ENCODE data around the gene MMP11. TPM values are rescaled to one million over a fixed set of nuclear protein-coding genes. Genes with fewer than 3 reads are reported as not detected.

Gene MMP11
- polyA plus RNA-seq, 1 donor, result 12.7 TPM

DNA sequence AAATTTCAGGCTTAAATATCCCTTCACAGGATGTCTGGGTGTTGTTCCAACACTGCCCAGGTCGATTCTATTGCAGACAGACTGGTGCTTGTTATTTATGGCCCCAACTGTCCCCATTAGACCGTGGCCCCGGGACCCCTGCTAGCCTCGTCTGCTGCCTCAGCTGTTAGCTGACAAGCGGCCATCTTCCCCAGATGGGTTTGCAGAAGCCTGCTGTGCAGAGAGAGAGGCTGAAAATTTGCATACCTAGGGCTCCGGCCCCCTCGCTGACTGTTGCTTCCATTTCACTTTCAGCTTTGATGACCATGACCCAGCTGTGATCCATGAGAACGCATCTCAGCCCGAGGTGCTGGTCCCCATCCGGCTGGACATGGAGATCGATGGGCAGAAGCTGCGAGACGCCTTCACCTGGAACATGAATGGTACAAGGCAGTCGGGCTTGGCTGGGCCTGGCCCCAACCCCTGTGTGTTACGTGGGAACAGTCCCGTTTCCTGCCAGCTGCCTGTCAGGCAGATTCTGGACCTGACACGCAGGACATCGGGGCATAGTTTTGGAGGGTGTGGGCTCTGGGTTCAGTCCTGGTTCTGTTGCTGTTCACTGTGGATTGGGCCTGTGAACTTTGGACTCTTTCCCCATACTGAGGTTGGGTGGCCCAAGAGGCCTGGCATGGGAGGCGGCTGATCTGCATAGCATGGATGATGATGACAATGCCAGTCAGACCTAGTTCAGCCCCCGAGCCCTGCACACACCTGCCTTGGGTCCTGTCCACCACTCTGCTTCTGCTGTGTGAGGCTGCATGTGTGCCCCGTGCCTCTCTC is 30.6 kb downstream of the MMP11 start:
- Histone ChIP-seq H3K27me3 (ENCODE audit: control insufficient read depth, insufficient read depth, low read length) (no peaks in the 10 kb centered on the region), H3K36me3 (ENCODE audit: control insufficient read depth, insufficient read depth, low read length) (peaks cover 75% of the 10 kb centered on the region), H3K27ac (ENCODE audit: low read length) (no peak overlapping the region), H3K4me3 (ENCODE audit: low read length) (no peak overlapping the region), H3K9me3 (ENCODE audit: control insufficient read depth, low read depth, low read length) (no peaks in the 10 kb centered on the region), H3K4me1 (ENCODE audit: control insufficient read depth, insufficient read depth, low read length) (no peaks in the 10 kb centered on the region)
- WGBS (ENCODE audit: insufficient coverage, low lambda C conversion rate), result no CpG with 5 or more reads among the region's 21 CpGs
- DNase-seq, result peak in 1 of 2 donors; percentile 27

- Histone ChIP-seq H3K4me3 (ENCODE audit: low read length) (no peak overlapping the region), H3K4me1 (ENCODE audit: control insufficient read depth, insufficient read depth, low read length) (no peaks in the 10 kb centered on the region), H3K36me3 (ENCODE audit: control insufficient read depth, insufficient read depth, low read length) (peaks cover 69% of the 10 kb centered on the region), H3K27me3 (ENCODE audit: control insufficient read depth, insufficient read depth, low read length) (no peaks in the 10 kb centered on the region), H3K27ac (ENCODE audit: low read length) (no peak overlapping the region), H3K9me3 (ENCODE audit: control insufficient read depth, low read depth, low read length) (no peaks in the 10 kb centered on the region)
- no peak for DNase-seq
- 69% methylated on average over 3 of the region's 12 CpGs for WGBS (ENCODE audit: insufficient coverage, low lambda C conversion rate)
Measured at GRCh38 chr22:23804781-23805291, 32.2 kb downstream of the MMP11 start.

GRCh38 chr22:23806837-23807236 is 34.2 kb downstream of the MMP11 start:
- H3K4me1 ChIP-seq (ENCODE audit: control insufficient read depth, insufficient read depth, low read length), result no peaks in the 10 kb centered on the region
- no peaks in the 10 kb centered on the region for H3K9me3 ChIP-seq (ENCODE audit: control insufficient read depth, low read depth, low read length)
- no CpG with 5 or more reads among the region's 1 CpG for WGBS (ENCODE audit: insufficient coverage, low lambda C conversion rate)
- peaks cover 59% of the 10 kb centered on the region for H3K36me3 ChIP-seq (ENCODE audit: control insufficient read depth, insufficient read depth, low read length)
- no peaks in the 10 kb centered on the region for H3K27me3 ChIP-seq (ENCODE audit: control insufficient read depth, insufficient read depth, low read length)
- no peak for DNase-seq
- H3K27ac ChIP-seq (ENCODE audit: low read length), result no peak overlapping the region
- no peak overlapping the region for H3K4me3 ChIP-seq (ENCODE audit: low read length)

DNA sequence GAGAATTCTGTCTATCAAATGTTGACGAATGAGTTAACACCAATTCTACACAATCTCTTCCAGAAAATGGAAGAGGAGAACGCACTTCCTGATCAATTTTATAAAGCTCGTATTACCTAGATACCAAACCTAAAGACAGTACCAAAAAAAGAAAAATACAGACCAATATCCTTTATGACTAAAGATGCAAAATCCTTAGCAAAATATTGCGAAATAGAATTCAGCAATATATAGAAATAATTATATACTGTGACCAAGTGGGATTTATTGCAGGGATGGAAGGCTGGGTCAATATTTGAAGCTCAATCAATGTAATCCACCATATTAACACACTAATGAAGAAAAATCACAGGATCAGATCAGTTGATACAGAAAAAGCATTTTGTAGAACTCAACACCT is 39.7 kb downstream of the MMP11 start:
- no peak for DNase-seq
- WGBS (ENCODE audit: insufficient coverage, low lambda C conversion rate), result 87% methylated on average over 4 of the region's 4 CpGs
- Histone ChIP-seq H3K27ac (ENCODE audit: low read length) (no peak overlapping the region), H3K36me3 (ENCODE audit: control insufficient read depth, insufficient read depth, low read length) (peaks cover 44% of the 10 kb centered on the region), H3K27me3 (ENCODE audit: control insufficient read depth, insufficient read depth, low read length) (no peaks in the 10 kb centered on the region), H3K4me3 (ENCODE audit: low read length) (no peak overlapping the region), H3K4me1 (ENCODE audit: control insufficient read depth, insufficient read depth, low read length) (no peaks in the 10 kb centered on the region), H3K9me3 (ENCODE audit: control insufficient read depth, low read depth, low read length) (no peaks in the 10 kb centered on the region)

DNA sequence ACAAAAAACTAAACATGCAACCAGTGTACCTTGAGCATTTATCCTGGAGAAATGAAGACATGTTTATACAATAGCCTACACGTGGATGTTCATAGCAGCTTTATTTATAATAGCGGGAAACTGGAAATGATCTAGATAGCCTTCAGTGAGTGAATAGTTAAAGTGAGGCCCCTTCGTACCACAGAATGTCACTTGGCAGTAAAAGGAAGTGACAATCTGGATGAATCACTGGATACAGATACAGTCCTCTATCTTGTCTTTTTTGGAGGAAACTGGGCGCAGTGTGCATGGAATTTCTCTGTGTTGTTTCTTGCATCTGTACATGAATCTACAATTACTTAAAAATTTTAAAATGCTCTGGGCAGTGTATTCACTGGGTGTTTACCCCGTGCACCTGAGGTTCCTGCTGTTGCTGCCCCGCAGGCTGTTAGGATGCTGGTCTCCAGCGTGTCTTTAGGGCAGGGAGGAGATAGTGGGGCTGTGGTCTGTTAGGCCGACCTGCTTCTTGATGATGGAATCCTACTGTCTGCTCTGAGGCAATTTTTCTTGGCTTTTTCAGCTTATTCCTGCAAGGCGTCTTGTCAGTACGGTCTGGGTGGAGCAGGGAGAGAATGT is 43.0 kb downstream of the MMP11 start:
- no peak for DNase-seq
- no peaks in the 10 kb centered on the region for H3K27me3 ChIP-seq (ENCODE audit: control insufficient read depth, insufficient read depth, low read length)
- H3K4me3 ChIP-seq (ENCODE audit: low read length), result no peak overlapping the region
- no peaks in the 10 kb centered on the region for H3K4me1 ChIP-seq (ENCODE audit: control insufficient read depth, insufficient read depth, low read length)
- no peak overlapping the region for H3K27ac ChIP-seq (ENCODE audit: low read length)
- H3K36me3 ChIP-seq (ENCODE audit: control insufficient read depth, insufficient read depth, low read length), result peaks cover 66% of the 10 kb centered on the region
- 80% methylated on average over 2 of the region's 10 CpGs for WGBS (ENCODE audit: insufficient coverage, low lambda C conversion rate)
- no peaks in the 10 kb centered on the region for H3K9me3 ChIP-seq (ENCODE audit: control insufficient read depth, low read depth, low read length)

DNA sequence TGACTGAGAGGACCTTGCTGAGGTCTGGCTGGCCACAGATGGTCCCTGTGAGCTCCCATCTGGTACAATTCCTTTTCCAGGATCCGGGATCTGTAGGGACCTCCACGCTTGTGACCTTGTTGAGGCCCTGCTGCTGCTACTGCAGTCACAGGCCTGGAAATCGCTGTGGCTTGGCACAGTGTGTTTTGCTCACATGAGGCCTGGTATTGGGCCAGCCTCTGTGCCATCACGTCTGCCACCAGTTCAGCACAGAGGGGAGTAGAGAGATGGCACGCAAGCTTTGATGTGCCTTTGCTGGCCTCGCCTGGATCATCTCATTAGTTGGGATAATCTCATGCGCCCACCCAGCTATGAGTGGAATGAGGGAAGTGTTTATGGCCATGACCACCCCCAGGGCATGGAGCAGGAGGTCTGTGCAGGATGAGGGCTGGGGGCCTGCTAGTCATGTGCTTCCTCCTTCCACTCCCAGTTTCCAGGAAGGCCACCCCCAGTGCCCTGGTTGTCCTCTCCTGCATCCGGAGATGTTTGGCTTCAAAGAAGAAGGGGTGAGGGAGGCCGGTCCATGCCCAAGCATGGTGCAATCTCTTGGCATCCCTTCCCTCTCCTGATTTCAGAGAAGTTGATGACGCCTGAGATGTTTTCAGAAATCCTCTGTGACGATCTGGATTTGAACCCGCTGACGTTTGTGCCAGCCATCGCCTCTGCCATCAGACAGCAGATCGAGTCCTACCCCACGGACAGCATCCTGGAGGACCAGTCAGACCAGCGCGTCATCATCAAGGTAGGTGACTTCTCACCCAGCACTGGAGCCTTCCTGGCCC is 43.7 kb downstream of the MMP11 start:
- H3K9me3 ChIP-seq (ENCODE audit: control insufficient read depth, low read depth, low read length), result no peaks in the 10 kb centered on the region
- DNase-seq, result no peak
- no peak overlapping the region for H3K27ac ChIP-seq (ENCODE audit: low read length)
- no peaks in the 10 kb centered on the region for H3K4me1 ChIP-seq (ENCODE audit: control insufficient read depth, insufficient read depth, low read length)
- WGBS (ENCODE audit: insufficient coverage, low lambda C conversion rate), result 100% methylated on average over 1 of the region's 18 CpGs
- H3K4me3 ChIP-seq (ENCODE audit: low read length), result no peak overlapping the region
- H3K36me3 ChIP-seq (ENCODE audit: control insufficient read depth, insufficient read depth, low read length), result peaks cover 67% of the 10 kb centered on the region
- no peaks in the 10 kb centered on the region for H3K27me3 ChIP-seq (ENCODE audit: control insufficient read depth, insufficient read depth, low read length)

DNA sequence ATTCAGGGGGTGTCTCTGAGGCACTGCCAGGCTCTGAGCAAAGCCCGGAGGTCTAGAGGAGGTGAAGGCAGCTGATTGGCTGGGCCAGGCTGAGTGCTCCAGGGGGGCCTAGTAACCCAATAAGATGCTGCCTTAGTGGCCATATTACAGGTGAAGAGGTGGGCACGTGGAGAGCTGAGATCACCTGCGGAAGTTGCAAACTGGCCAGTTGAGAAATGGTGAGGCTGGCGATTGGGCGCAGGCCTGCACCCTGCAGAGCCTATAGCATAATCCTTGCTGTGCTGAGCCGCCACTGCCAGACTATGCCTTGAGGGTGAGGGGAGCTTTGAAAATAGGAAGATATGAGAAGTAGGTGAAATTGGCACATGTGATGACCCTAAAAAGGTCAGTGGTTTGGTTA is 44.5 kb downstream of the MMP11 start:
- Histone ChIP-seq H3K9me3 (ENCODE audit: control insufficient read depth, low read depth, low read length) (no peaks in the 10 kb centered on the region), H3K4me3 (ENCODE audit: low read length) (no peak overlapping the region), H3K27me3 (ENCODE audit: control insufficient read depth, insufficient read depth, low read length) (no peaks in the 10 kb centered on the region), H3K36me3 (ENCODE audit: control insufficient read depth, insufficient read depth, low read length) (peaks cover 71% of the 10 kb centered on the region), H3K4me1 (ENCODE audit: control insufficient read depth, insufficient read depth, low read length) (no peaks in the 10 kb centered on the region), H3K27ac (ENCODE audit: low read length) (no peak overlapping the region)
- DNase-seq, result no peak
- no CpG with 5 or more reads among the region's 6 CpGs for WGBS (ENCODE audit: insufficient coverage, low lambda C conversion rate)

- no peaks in the 10 kb centered on the region for H3K4me1 ChIP-seq (ENCODE audit: control insufficient read depth, insufficient read depth, low read length)
- no peaks in the 10 kb centered on the region for H3K9me3 ChIP-seq (ENCODE audit: control insufficient read depth, low read depth, low read length)
- no peaks in the 10 kb centered on the region for H3K27me3 ChIP-seq (ENCODE audit: control insufficient read depth, insufficient read depth, low read length)
- no peak overlapping the region for H3K27ac ChIP-seq (ENCODE audit: low read length)
- no peak overlapping the region for H3K4me3 ChIP-seq (ENCODE audit: low read length)
- no peak for DNase-seq
- peaks cover 81% of the 10 kb centered on the region for H3K36me3 ChIP-seq (ENCODE audit: control insufficient read depth, insufficient read depth, low read length)
- 93% methylated on average over 2 of the region's 2 CpGs for WGBS (ENCODE audit: insufficient coverage, low lambda C conversion rate)
Measured at GRCh38 chr22:23818541-23818940, 45.9 kb downstream of the MMP11 start.

- no peaks in the 10 kb centered on the region for H3K27me3 ChIP-seq (ENCODE audit: control insufficient read depth, insufficient read depth, low read length)
- no peaks in the 10 kb centered on the region for H3K9me3 ChIP-seq (ENCODE audit: control insufficient read depth, low read depth, low read length)
- peaks cover 89% of the 10 kb centered on the region for H3K36me3 ChIP-seq (ENCODE audit: control insufficient read depth, insufficient read depth, low read length)
- 60% methylated on average over 1 of the region's 4 CpGs for WGBS (ENCODE audit: insufficient coverage, low lambda C conversion rate)
- DNase-seq, result no peak
- H3K27ac ChIP-seq (ENCODE audit: low read length), result no peak overlapping the region
- no peak overlapping the region for H3K4me3 ChIP-seq (ENCODE audit: low read length)
- H3K4me1 ChIP-seq (ENCODE audit: control insufficient read depth, insufficient read depth, low read length), result no peaks in the 10 kb centered on the region
Measured at GRCh38 chr22:23820748-23821211, 48.1 kb downstream of the MMP11 start.

DNA sequence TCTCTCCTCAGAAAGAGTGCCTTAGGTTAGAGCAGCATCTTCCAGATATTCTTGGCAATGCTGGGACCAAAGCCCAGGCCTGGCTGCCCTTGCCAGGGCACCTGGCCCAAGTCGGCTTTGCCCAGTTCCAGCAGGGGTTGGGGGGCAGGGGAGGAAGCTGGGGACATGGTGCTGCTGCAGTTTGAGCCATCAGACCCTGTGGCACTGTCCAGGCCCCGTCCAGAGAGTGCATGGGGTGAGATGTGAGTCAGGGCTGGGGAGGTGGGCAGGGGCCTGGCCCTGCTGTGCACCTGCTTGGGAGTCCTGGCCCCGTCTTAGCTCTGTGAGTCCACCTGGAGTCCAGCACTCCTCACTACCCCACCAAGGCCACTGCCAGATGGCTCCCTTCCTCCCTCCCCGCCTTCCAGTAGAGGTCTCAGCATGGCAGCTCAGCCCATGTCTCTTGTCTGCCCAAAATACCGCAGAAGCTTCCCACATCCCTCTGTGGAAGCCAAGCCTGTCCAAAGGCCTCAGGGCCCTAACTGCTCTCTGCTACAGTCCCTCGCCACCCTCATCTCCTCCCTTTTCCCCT is 49.5 kb downstream of the MMP11 start:
- Histone ChIP-seq H3K4me3 (ENCODE audit: low read length) (no peak overlapping the region), H3K27me3 (ENCODE audit: control insufficient read depth, insufficient read depth, low read length) (no peaks in the 10 kb centered on the region), H3K27ac (ENCODE audit: low read length) (no peak overlapping the region), H3K4me1 (ENCODE audit: control insufficient read depth, insufficient read depth, low read length) (no peaks in the 10 kb centered on the region), H3K36me3 (ENCODE audit: control insufficient read depth, insufficient read depth, low read length) (peaks cover 89% of the 10 kb centered on the region), H3K9me3 (ENCODE audit: control insufficient read depth, low read depth, low read length) (no peaks in the 10 kb centered on the region)
- no peak for DNase-seq
- WGBS (ENCODE audit: insufficient coverage, low lambda C conversion rate), result 100% methylated on average over 1 of the region's 6 CpGs

Measured in large intestine (tissue), 3 donors.